Measurements from ENCODE around the gene ZHX3.

Gene ZHX3

GRCh38 chr20:41167481-41168253, 149.9 kb downstream of the ZHX3 start:
- TF ChIP-seq CTCF (IDR thresholded peaks at IDR 0.05; ENCODE audit: low read depth, low read length, missing control alignments) = no peak
- Histone ChIP-seq H3K36me3 (replicated peaks) (peaks cover 76% of the 10 kb centered on the region), H3K4me3 (ENCODE audit: low read depth, low read length) (no peak overlapping the region), H3K27ac (no peak overlapping the region), H3K27me3 (replicated peaks) (no peaks in the 10 kb centered on the region)
- DNase-seq = no peak
- in situ Hi-C loops (cut with HindIII; ENCODE audit: low pct_ligation_motif_present, low sequenced_read_pairs) = no loop called here

GRCh38 chr20:41167118-41167470, 150.4 kb downstream of the ZHX3 start:
- in situ Hi-C loops (cut with HindIII; ENCODE audit: low pct_ligation_motif_present, low sequenced_read_pairs) = no loop called here
- no peak for TF ChIP-seq CTCF (IDR thresholded peaks at IDR 0.05; ENCODE audit: low read depth, low read length, missing control alignments)
- Histone ChIP-seq H3K27me3 (replicated peaks) (no peaks in the 10 kb centered on the region), H3K4me3 (ENCODE audit: low read depth, low read length) (no peak overlapping the region), H3K36me3 (replicated peaks) (peaks cover 73% of the 10 kb centered on the region), H3K27ac (no peak overlapping the region)
- DNase-seq = no peak

DNA sequence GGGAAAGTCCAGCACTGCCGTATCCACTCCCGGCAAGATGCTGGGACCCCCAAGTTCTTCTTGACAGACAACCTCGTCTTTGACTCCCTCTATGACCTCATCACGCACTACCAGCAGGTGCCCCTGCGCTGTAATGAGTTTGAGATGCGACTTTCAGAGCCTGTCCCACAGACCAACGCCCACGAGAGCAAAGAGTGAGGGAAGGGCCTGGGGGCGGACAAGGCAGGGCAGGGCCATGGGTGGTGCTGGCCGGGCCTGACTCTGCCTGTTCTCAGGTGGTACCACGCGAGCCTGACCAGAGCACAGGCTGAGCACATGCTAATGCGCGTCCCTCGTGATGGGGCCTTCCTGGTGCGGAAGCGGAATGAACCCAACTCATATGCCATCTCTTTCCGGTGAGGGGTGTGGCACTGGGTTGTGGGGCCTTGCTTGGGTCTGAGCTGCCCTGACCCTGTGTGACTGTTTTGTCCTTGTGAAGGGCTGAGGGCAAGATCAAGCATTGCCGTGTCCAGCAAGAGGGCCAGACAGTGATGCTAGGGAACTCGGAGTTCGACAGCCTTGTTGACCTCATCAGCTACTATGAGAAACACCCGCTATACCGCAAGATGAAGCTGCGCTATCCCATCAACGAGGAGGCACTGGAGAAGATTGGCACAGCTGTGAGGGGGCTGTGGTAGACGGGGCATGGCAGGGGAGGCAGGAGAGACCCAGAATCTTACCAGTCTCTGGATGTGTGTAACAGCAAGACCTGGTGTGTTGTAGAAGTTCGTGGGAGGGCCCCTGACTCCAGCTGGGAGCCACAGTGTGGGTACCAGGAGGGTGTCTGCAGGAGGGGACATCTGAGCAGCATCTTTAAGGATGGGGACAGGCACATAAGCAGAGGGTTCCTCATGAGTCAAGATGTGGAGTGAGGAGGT, 151.1 kb downstream of the ZHX3 start:
- Histone ChIP-seq H3K27ac (no peak overlapping the region), H3K4me3 (ENCODE audit: low read depth, low read length) (no peak overlapping the region), H3K36me3 (replicated peaks) (peaks cover 73% of the 10 kb centered on the region), H3K27me3 (replicated peaks) (no peaks in the 10 kb centered on the region)
- in situ Hi-C loops (cut with HindIII; ENCODE audit: low pct_ligation_motif_present, low sequenced_read_pairs) = no loop called here
- no peak for TF ChIP-seq CTCF (IDR thresholded peaks at IDR 0.05; ENCODE audit: low read depth, low read length, missing control alignments)
- no peak for DNase-seq

GRCh38 chr20:41165001-41165882, 152.3 kb downstream of the ZHX3 start:
- Histone ChIP-seq H3K27me3 (replicated peaks) (no peaks in the 10 kb centered on the region), H3K4me3 (ENCODE audit: low read depth, low read length) (no peak overlapping the region), H3K36me3 (replicated peaks) (peaks cover 69% of the 10 kb centered on the region), H3K27ac (no peak overlapping the region)
- no peak for TF ChIP-seq CTCF (IDR thresholded peaks at IDR 0.05; ENCODE audit: low read depth, low read length, missing control alignments)
- no peak for DNase-seq
- in situ Hi-C loops (cut with HindIII; ENCODE audit: low pct_ligation_motif_present, low sequenced_read_pairs) = no loop called here

DNA sequence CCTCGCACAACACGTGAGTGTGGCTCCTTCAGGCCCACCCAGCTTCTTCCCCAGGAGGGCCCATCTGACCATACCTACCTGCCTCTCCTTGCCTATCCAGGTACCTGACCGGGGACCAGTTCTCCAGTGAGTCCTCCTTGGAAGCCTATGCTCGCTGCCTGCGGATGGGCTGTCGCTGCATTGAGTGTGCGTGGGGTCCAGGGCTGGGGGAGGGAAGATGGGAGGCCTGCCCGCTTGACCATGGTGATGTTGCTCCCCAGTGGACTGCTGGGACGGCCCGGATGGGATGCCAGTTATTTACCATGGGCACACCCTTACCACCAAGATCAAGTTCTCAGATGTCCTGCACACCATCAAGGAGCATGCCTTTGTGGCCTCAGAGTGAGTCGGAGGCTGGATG, 153.7 kb downstream of the ZHX3 start:
- no peak overlapping the region for H3K4me3 ChIP-seq (ENCODE audit: low read depth, low read length)
- no peak for DNase-seq
- in situ Hi-C loops (cut with HindIII; ENCODE audit: low pct_ligation_motif_present, low sequenced_read_pairs) = no loop called here
- no peak overlapping the region for H3K27ac ChIP-seq
- H3K36me3 ChIP-seq (replicated peaks) = peaks cover 63% of the 10 kb centered on the region
- no peaks in the 10 kb centered on the region for H3K27me3 ChIP-seq (replicated peaks)
- no peak for TF ChIP-seq CTCF (IDR thresholded peaks at IDR 0.05; ENCODE audit: low read depth, low read length, missing control alignments)

All from brain microvascular endothelial cell (primary cell).